ENCODE measurements around the gene PDZK1IP1.

GRCh38 chr1:47147047-47147785, 42.6 kb downstream of the PDZK1IP1 start:
- TF ChIP-seq CTCF (IDR thresholded peaks at IDR 0.05) = no peak
- no peak for TF ChIP-seq POLR2AphosphoS5 (IDR thresholded peaks at IDR 0.05)
